K562 (cell line): ENCODE results near the gene PCBP3. TPM values are rescaled to one million over a fixed set of nuclear protein-coding genes. Genes with fewer than 3 reads are reported as not detected.

Source experiments
- MYBL2 ChIP-seq, 2 experiments: fragments of 450-650 bp in 1 of 2; sonication (generic) in 1 of 2; formaldehyde crosslinking in 1 of 2; IDR thresholded peaks; 2 replicates each; pipeline versions ENCODE4 v1.6.1 to v1.8.1; 2017 to 2022; ENCODE audit warnings: borderline replicate concordance in 1 of 2, inconsistent platforms in 1 of 2, low read depth in 1 of 2, mild to moderate bottlenecking in 1 of 2, missing genetic modification reagents in 1 of 2, moderate library complexity in 1 of 2
- PRDM10 ChIP-seq: fragments of 450-650 bp; IDR thresholded peaks from 2 replicates; pipeline ENCODE4 v1.6.1; 2018; ENCODE audit not compliant: partially characterized antibody
- ZBTB12 ChIP-seq: fragments of 250-450 bp; sonication (Bioruptor Pico); IDR thresholded peaks from 2 replicates; pipeline ENCODE4 v1.4.0; 2020
- ZFP91 ChIP-seq: sonication (generic); formaldehyde crosslinking; IDR thresholded peaks from 2 replicates; pipeline ENCODE4 v1.8.0; 2022; ENCODE audit warnings: mild to moderate bottlenecking, missing genetic modification reagents
- polyA plus RNA-seq, 8 experiments: library from polyadenylated mRNA; depleted of rRNA in 4 of 8; stranded (reverse) in 5 of 8; unstranded in 3 of 8; fragments of >200 nt; fragmentation: Nextera tagmentation in 2 of 8; fragmentation: Illumina TruSeq in 1 of 8; extraction: Ambion mirVana in 2 of 8; extraction: Trizol in 1 of 8; gene quantifications; 2 replicates each; pipeline versions ENCODE4 v1.2.1 to v1.2.3, GENCODE V29; 2011 to 2014; ENCODE audit warnings: inconsistent platforms in 1 of 8, missing spikeins in 1 of 8
- total RNA-seq, 7 experiments: library from RNA; depleted of rRNA in 6 of 7; stranded (reverse); fragments of >200 nt in 6 of 7; fragmentation: Illumina TruSeq in 2 of 7; extraction: Trizol in 2 of 7; gene quantifications; 2 replicates each; pipeline versions ENCODE4 v1.2.1 to v1.2.3, GENCODE V29; 2011 to 2021; ENCODE audit warnings: low replicate concordance in 1 of 7

Gene PCBP3
- total and polyA plus RNA-seq, 9 of the 15 experiments (the other 6 are each of a cell fraction or from before 2014, with no cell fraction given) = 0.18 TPM; not detected in 8

- no peak for TF ChIP-seq PRDM10
- TF ChIP-seq ZBTB12 (CRISPR knock-in tag) = no peak
- no peak for TF ChIP-seq MYBL2 (IDR thresholded peaks at IDR 0.05; ENCODE audit: low read depth)
- no peak for TF ChIP-seq MYBL2 (CRISPR knock-in tag; IDR thresholded peaks at IDR 0.05; ENCODE audit: borderline replicate concordance)
- TF ChIP-seq ZFP91 (CRISPR knock-in tag) = no peak
These were observed 184.5 kb downstream of the PCBP3 start (continued) for GRCh38 chr21:45827881-45828579.
